GM18508 (cell line): ENCODE measurements around the gene TMTC2.

Experiments
- ATAC-seq: cut with Tn5 transposase; IDR thresholded peaks from one replicate; pipeline ENCODE4 v1.9.1; 2021; ENCODE audit warnings: moderate number of reproducible peaks; ENCODE audit not compliant: insufficient read depth, unreplicated experiment

TMTC2 gene

DNA sequence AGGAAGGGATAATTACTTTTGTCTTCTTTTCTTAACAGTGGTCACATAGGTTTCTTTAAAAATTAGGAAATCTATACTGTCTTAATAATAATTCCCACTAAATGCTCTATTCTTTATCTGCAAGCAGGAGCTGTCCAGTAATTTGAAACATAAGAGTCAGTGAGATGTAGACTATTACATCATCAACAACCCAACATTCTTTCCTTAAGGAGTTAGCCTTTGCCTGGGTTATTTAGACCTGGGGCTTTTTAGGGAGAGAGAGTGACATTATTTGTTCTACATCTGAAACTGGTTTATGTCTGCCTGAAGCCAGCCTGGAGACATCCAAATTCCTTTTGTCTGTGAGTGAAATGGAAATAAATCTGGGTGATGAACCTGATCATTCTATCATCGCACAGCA, 294.4 kb downstream of the TMTC2 start:
- ATAC-seq, result no peak

- no peak for ATAC-seq
Observed at GRCh38 chr12:82994117-82994516, 307.4 kb downstream of the TMTC2 start.

GRCh38 chr12:82996168-82996812, 309.6 kb downstream of the TMTC2 start:
- ATAC-seq, result peak; percentile 75

DNA sequence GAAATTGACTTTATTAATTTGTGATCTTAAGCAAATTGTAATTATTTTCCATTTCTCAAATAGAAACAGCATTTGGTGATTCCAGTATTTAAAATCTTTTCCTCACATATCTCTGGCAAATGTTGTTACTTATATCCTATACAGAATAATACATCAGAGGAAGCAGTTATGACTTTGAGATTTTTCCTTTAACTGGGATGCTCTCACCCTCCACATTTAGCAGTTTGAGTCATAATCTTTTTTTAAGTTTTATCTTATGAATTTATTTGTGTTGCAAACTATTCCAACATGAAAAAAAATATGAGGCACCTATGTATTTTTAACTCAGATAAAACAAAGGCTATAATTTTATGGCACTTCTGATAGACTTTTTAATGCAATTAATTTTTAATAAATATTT, 311.8 kb downstream of the TMTC2 start:
- ATAC-seq, result no peak

- ATAC-seq, result no peak
Observed at GRCh38 chr12:83003026-83003425, 316.3 kb downstream of the TMTC2 start.

GRCh38 chr12:83005534-83006197, 319.0 kb downstream of the TMTC2 start:
- ATAC-seq, result no peak

- ATAC-seq, result no peak
Observed at GRCh38 chr12:83008703-83009102, 322.0 kb downstream of the TMTC2 start.

GRCh38 chr12:83010169-83010804, 323.6 kb downstream of the TMTC2 start:
- no peak for ATAC-seq

- ATAC-seq, result no peak
Observed at GRCh38 chr12:83015390-83016217, 328.9 kb downstream of the TMTC2 start.

GRCh38 chr12:83016218-83016835, 329.6 kb downstream of the TMTC2 start:
- ATAC-seq, result no peak

- ATAC-seq, result no peak
Observed at GRCh38 chr12:83016991-83017390, 330.3 kb downstream of the TMTC2 start.

DNA sequence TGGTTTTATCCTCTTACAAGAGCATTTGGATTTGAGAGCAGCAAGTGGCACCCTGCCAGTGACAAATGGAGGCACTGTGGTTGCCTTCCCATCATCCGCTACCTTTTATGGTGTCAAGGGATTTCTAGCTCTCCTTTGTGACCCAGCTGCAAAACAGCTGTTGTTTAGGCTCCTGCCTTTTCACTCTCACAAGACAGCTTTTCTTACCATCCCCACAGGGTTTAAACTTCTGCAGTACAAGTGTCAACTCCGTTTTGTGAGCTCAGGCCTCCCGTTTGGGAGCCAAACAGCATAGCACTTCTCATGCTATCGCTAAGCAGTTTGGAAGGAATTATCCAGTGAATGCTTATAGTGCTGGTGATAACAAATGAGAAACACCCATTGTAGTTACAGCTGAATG, 331.4 kb downstream of the TMTC2 start:
- no peak for ATAC-seq

DNA sequence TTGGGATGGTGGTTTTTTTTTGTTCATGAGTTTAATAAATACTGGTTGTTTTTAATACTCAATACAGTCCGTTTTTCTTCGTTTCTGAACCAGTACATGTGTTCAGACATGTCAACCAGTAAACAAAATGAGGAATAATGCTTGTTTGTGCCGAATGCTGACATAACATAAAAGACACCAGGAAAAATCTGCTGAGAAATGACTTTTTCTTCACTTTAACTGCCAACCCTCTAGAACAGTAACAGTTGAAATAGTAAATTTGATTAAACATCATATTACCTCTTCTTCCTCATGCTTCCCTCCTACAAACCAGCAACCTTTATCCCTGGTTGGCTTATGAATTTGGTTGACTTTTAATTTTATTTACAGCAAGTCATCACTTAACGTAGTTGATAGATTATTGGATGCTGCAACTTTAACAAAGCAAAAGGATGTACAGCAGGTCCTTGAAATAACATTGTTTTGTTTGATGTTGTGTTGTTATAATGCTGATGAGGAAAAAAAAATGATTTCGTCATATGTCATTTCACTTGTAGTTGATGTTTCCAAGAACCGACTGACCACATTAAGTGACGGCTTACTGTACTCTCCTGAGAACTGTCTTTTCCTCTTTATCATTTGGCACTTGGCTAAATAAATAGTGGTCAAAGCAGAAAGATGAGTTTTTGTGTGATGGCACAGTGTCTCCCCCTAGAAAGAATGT, 340.5 kb downstream of the TMTC2 start:
- no peak for ATAC-seq

- ATAC-seq, result no peak
Observed at GRCh38 chr12:83031196-83031595, 344.5 kb downstream of the TMTC2 start.

DNA sequence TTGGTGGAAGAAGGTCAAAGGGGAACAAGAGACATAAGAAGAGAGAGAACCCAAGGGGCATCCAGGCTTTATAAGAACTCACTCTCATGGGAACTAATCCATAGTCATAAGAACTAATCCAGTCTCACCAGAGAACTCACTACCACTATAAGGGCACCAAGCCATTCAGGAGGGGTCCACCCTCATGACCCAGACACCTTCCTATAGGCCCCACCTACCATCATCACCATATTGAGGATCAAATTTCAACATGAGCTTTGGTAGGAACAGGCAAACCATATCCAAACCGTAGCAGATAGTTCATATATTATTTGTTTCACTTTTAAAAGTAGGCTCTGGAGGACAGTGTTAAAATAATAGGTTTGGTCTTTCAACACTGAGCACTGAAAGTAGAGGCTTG, 350.1 kb downstream of the TMTC2 start:
- no peak for ATAC-seq

GRCh38 chr12:83039413-83039812, 352.7 kb downstream of the TMTC2 start:
- ATAC-seq, result no peak

GRCh38 chr12:83040339-83040738, 353.6 kb downstream of the TMTC2 start:
- no peak for ATAC-seq

DNA sequence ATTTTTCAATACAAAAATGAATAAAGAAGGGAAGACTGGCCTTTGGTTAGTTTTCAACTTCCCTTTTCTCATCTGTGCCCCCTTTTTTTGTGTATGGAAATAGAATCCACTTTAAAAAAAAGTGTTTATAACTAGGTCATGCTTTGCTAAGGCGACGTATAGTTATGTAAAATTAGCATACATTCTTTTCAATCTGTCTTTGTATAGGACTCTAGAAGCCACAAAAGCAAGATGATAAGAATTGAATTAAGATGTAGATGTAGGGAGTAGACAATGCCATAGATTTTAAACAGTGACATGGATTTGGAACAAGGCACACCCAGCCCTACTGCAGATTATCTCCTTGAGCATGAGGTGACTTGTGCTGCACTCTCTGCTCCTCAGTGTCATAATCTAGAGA, 354.3 kb downstream of the TMTC2 start:
- no peak for ATAC-seq

GRCh38 chr12:83042441-83043200, 355.9 kb downstream of the TMTC2 start:
- no peak for ATAC-seq
